Urinary bladder (tissue), 4 donors: ENCODE measurements around the gene NECTIN1. TPM values are rescaled to one million over a fixed set of nuclear protein-coding genes. Genes with fewer than 3 reads are reported as not detected.
"Not testable (repeated sequence)": the region's sequence is repeated elsewhere in the genome, so short reads cannot be mapped to it uniquely, and the experiment has no call there.

Source experiments
- DNase-seq: peaks from one replicate; pipeline ENCODE4 v3.0.0-alpha.2; 2015; ENCODE audit errors: extremely low spot score
- H3K27ac ChIP-seq: one replicate; pipeline ENCODE4 v1.5.1; 2013; ENCODE audit warnings: low read depth, mild to moderate bottlenecking, moderate library complexity
- H3K36me3 ChIP-seq: one replicate; pipeline ENCODE4 v1.6.1; 2013; ENCODE audit warnings: mild to moderate bottlenecking, moderate library complexity; ENCODE audit not compliant: insufficient read depth
- H3K4me1 ChIP-seq: one replicate; pipeline ENCODE4 v1.6.1; 2013; ENCODE audit warnings: mild to moderate bottlenecking, moderate library complexity; ENCODE audit not compliant: insufficient read depth
- H3K4me3 ChIP-seq: one replicate; pipeline ENCODE4 v1.5.1; 2013; ENCODE audit warnings: low read depth, low read length
- WGBS: extraction: QIAGEN DNeasy Blood & Tissue Kit; methylation state at CpG from one replicate; pipeline ENCODE4 v1.1.7; 2013; 5-methylcytosine and 5-hydroxymethylcytosine counted together
- polyA plus RNA-seq: library from polyadenylated mRNA; stranded (reverse); fragments of 200-250 nt; gene quantifications from one replicate; pipeline ENCODE4 v1.2.3, GENCODE V29; 2013
- total RNA-seq: library from RNA; depleted of rRNA; stranded (reverse); fragments of >200 nt; gene quantifications from one replicate; pipeline ENCODE4 v1.2.3, GENCODE V29; 2014
- donor health status: healthy with polysubstance abuse.
- donor health status: healthy.

NECTIN1 gene
- total and polyA plus RNA-seq, 2 donors, result 17.6 to 18.1 TPM

DNA sequence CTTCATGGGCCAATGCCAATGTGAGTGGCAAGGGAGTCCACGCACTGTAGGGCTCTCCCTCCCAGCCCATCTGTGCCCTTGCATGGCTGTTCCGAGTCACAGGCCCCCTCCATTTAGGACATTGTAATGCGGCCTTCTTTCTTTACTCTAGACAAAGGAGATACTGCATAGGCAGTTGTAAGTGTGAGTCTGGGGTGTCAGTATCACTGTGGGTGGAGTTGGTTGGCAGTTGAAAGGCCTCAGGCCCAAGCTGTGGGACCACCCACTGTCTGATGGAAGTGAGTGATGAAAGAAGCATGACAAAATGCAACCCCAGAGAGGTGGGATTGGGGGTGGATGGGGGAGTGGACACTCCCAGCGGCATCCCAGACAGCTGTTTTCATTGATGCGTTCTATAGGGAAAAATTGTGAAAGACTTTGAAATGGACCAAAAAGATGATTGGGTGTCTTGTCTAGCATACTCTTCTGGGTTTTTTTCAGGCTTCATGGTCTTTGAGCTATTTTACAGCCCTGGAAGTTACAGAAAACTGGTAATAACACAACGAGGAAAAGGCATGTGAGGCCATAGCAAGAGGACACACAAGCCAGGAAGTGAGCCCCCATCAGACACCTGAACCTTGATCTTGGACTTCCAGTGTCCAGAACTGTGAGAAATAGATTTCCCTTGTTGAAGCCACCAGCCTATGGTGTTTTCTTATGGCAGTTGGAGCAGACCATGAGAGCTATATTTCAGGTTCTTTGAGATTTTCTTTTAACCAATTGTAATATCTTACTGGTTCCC is 114.6 kb downstream of the NECTIN1 start:
- H3K36me3 ChIP-seq, result no peaks in the 10 kb centered on the region
- no peak for DNase-seq
- WGBS, result 87% methylated on average over 6 of the region's 6 CpGs
- H3K27ac ChIP-seq, result no peak overlapping the region
- H3K4me3 ChIP-seq, result no peak overlapping the region
- no peaks in the 10 kb centered on the region for H3K4me1 ChIP-seq

GRCh38 chr11:119612814-119613213 is 116.2 kb downstream of the NECTIN1 start:
- H3K4me1 ChIP-seq, result no peaks in the 10 kb centered on the region
- WGBS, result 68% methylated on average over 6 of the region's 6 CpGs
- no peak overlapping the region for H3K4me3 ChIP-seq
- no peak overlapping the region for H3K27ac ChIP-seq
- no peak for DNase-seq
- no peaks in the 10 kb centered on the region for H3K36me3 ChIP-seq

DNA sequence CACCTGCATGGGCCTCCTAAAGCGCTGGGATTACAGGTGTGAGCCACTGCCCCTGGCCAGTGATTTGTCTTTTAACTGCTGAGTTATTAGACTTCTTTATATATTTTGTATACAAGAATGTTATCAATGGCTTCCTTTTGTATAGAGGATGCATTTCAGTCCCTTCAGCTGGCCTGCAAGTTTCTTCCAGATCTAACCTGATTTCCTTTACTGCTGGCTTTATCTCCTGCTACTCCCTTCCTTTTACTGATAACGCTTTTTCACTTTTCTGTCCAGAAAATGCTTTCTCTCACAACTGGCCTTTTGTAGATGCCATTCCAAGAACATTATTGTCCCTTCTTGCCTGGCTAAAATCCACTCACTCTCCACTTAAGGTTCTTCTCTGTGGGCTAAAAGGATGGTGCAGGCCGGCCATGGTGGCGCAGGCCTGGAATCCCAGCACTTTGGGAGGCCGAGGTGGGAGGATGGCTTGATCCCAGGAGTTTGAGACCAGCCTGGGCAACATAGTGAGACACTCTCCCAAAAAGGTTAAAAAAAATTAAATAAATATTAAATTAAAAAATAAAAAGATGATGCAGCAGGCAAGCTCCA is 118.1 kb downstream of the NECTIN1 start:
- 95% methylated on average over 5 of the region's 5 CpGs for whole genome bisulfite sequencing
- DNase-seq, result no peak

DNA sequence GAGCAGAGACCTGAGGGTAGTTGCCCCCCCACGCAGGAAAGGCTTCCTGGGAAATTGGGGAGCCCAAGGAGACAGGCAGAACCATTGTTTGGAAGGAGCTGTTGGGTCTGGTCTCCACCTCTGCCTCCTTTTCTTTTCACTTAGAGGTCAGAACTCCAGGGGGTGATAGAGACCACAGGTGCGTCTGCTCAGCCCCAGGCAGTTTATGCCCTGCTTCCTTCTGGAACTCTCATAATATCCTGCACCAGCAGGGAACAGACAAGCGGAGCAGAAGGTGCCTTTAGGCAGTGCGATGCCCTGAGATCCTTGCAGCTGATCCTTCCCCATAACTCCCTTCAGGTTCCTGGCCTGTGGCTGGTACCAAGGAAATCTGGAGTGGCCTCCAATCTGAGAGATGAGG is 120.2 kb downstream of the NECTIN1 start:
- 60% methylated on average over 4 of the region's 4 CpGs for WGBS
- H3K4me1 ChIP-seq, result no peaks in the 10 kb centered on the region

More for the DNA sequence above, 118.1 kb downstream of the NECTIN1 start:
- Histone ChIP-seq H3K4me3 (no peak overlapping the region), H3K36me3 (no peaks in the 10 kb centered on the region), H3K4me1 (no peaks in the 10 kb centered on the region), H3K27ac (no peak overlapping the region)

DNA sequence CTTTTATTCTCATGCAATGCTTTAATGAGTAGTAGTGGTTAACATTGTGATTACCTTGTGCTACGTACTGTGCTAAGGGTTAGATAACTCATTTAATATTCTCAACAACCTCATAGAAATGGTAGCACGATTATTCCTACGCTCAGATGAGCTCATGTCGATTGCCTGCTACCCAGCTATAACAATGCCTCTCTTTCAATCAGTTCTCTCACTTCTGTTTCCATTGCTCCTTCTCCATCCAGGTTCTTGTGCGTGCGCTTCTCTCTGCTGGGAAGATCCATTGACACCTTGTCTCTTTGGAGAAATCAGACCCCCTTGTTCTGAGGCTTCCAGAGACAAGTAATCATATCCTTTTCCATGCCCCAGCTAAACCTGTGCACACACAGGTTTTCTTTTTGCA is 120.8 kb downstream of the NECTIN1 start:
- no peak for DNase-seq
- 73% methylated on average over 6 of the region's 6 CpGs for whole genome bisulfite sequencing

More for the DNA sequence above, 120.2 kb downstream of the NECTIN1 start:
- Histone ChIP-seq H3K4me3 (no peak overlapping the region), H3K36me3 (no peaks in the 10 kb centered on the region), H3K27ac (no peak overlapping the region)
- DNase-seq, result no peak

DNA sequence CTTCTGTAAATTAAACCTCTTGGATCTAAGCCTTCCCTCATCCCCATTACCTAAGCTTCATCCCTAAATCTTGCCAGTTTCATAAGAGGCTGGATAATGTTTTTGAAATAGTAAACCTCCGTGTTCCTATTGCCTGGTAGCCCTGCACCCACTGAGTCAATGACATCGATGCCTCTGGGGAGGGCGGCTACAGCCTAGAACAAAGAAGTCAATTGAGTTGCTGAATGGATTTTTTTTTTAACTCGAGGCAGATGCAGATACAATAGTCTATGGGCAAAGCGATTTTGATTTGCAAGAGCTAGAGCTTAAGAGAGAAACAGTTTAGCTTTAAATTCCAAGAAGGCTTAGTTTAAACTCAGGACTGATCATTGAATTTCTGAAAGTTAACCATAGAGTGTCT is 121.3 kb downstream of the NECTIN1 start:
- no peak for DNase-seq
- Histone ChIP-seq H3K4me3 (no peak overlapping the region), H3K27ac (no peak overlapping the region), H3K36me3 (no peaks in the 10 kb centered on the region), H3K4me1 (no peaks in the 10 kb centered on the region)
- WGBS, result 34% methylated on average over 5 of the region's 5 CpGs

More for the DNA sequence above, 120.8 kb downstream of the NECTIN1 start:
- Histone ChIP-seq H3K4me1 (no peaks in the 10 kb centered on the region), H3K4me3 (no peak overlapping the region), H3K36me3 (no peaks in the 10 kb centered on the region), H3K27ac (no peak overlapping the region)

DNA sequence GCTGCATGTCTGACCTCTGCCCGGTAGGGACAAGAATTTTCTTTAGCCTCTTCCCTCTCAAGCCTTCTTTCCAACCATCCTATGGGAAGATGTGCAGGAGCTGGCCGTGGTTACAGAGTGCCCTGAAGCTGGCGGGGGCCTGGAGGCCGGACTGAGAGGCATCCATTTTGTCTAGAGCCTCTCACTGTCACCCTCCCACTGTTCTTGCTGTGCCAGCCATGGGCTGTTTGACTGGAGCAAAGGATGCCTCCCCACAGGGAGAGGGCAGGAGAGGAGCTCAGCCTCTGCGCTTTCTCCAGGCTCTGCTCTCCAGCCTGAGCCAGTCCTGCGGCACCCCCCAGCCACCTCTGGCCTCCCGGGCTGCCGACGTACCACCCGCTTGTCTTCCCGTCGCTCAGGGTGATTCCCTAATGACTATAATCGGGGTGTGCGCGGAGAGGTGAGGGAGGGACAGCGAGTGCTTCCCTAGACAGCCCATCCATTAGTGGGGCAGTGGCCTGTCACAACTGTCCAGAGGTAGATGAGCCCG is 123.8 kb downstream of the NECTIN1 start:
- 73% methylated on average over 17 of the region's 17 CpGs for WGBS

GRCh38 chr11:119602745-119603373 is 126.1 kb downstream of the NECTIN1 start:
- WGBS, result 78% methylated on average over 28 of the region's 28 CpGs
- Histone ChIP-seq H3K4me3 (no peak overlapping the region), H3K4me1 (no peaks in the 10 kb centered on the region), H3K27ac (no peak overlapping the region), H3K36me3 (no peaks in the 10 kb centered on the region)
- DNase-seq, result no peak

More for the DNA sequence above, 123.8 kb downstream of the NECTIN1 start:
- H3K4me3 ChIP-seq, result no peak overlapping the region
- no peaks in the 10 kb centered on the region for H3K4me1 ChIP-seq
- H3K27ac ChIP-seq, result no peak overlapping the region
- H3K36me3 ChIP-seq, result no peaks in the 10 kb centered on the region
- no peak for DNase-seq

DNA sequence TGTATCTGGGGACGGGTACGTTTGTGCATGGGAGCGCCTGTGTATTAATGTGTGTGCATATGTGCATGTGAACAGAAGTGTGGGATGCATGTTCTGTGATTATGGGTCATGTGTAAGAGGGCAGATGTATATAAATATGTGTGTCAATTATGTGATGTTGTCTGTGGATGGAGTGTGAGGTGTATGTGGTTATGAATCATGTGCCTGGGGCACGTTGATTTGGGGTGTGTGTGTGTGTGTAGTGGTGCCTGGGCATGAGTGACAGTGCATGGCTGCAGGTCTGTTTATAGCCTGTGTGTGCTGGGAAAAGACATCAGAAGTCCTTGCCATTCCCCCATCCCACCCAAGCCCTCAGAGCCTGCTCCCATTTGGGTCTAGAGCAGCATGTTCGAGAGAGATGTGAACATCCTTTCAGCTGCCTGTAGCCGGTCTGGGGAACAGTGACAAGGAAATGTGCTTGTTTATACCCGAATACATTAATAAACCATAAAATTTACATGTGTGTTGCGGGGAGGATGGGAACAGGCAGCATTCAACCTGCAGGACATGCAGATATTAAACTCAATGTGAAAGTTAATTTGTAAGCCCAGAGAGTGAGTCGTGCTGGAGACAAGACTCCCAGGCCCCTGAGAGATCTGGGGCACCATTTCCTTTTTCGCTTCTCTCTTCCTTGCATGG is 129.0 kb downstream of the NECTIN1 start:
- no peaks in the 10 kb centered on the region for H3K36me3 ChIP-seq
- DNase-seq, result no peak
- no peak overlapping the region for H3K4me3 ChIP-seq
- 76% methylated on average over 10 of the region's 10 CpGs for WGBS
- no peaks in the 10 kb centered on the region for H3K4me1 ChIP-seq
- H3K27ac ChIP-seq, result no peak overlapping the region

GRCh38 chr11:119595941-119596340 is 133.1 kb downstream of the NECTIN1 start:
- H3K36me3 ChIP-seq, H3K27ac ChIP-seq, H3K4me1 ChIP-seq, DNase-seq, H3K4me3 ChIP-seq: not testable (repeated sequence)
- 65% methylated on average over 2 of the region's 2 CpGs for WGBS

DNA sequence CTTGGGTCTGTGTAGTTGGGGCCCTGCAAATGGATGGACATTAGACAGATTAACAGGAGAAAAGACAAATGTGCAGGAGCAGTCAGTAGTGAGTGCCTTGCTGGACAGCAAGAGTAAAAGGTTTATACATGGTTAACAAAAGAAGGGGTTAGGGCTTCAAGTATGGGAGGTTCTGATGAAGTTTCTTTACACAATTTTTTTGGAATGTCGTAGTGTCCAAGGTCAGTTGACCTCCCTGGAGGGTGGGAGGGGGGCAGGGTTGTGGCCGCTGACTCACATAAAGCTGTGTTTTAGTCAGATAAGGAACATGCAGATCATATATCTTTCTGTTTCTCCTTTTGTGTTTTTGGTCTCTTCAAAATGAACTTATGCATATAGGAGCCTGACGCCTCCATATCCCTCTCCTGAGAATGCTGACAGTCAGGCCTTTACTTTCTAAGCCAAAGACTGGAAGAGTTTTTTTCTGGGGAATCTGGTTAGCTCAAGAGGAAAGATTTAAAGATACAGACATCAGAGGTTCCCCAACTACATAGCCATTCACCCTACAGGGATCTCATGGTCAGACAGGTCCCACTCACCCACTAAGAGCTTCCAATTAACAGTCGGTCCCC is 134.3 kb downstream of the NECTIN1 start:
- H3K4me1 ChIP-seq, result no peaks in the 10 kb centered on the region
- no peak for DNase-seq
- no peak overlapping the region for H3K4me3 ChIP-seq
- H3K36me3 ChIP-seq, result no peaks in the 10 kb centered on the region
- H3K27ac ChIP-seq, result no peak overlapping the region
- WGBS, result 55% methylated on average over 4 of the region's 4 CpGs

DNA sequence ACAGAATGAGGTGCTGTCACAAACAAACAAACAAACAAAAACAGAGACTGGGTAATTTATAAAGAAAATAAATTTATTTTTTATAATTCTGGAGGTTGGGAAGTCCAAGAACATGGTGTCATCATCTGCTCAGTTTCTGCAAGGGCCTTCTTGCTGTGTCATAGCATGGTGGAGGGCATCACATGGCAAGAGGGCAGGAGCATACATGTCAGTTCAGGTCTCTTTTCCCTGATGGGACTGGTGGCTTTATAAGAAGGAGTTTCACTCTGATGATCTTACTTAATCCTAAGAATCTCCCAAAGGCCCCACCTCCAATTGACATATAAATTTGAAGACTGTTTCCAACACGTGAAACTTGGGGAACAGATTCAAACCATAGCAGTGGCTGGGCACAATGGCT is 135.7 kb downstream of the NECTIN1 start:
- H3K36me3 ChIP-seq, result no peaks in the 10 kb centered on the region
- no peak overlapping the region for H3K4me3 ChIP-seq
- WGBS, result 72% methylated on average over 1 of the region's 1 CpG
- H3K4me1 ChIP-seq, result no peaks in the 10 kb centered on the region
- no peak for DNase-seq
- H3K27ac ChIP-seq, result no peak overlapping the region

DNA sequence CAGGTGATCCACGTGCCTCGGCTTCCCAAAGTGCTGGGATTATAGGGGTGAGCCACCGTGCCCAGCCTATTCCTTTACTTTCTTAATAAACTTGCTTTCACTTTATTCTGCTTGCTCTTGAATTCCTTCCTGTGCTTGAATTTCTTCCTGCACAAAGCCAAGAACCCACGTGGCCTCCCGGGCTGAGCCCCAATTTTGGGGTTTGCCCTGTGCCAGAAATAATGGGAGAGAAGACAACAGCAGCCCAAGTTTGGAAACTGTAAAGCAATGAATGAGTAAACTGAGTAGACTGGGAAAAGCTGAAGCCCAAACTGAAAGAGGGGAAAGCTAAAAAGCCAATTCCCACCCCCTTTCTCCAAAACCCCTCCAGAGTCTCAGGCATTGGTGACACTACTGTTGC is 136.4 kb downstream of the NECTIN1 start:
- Histone ChIP-seq H3K36me3 (no peaks in the 10 kb centered on the region), H3K4me1 (no peaks in the 10 kb centered on the region), H3K27ac (no peak overlapping the region), H3K4me3 (no peak overlapping the region)
- DNase-seq, result no peak
- 55% methylated on average over 5 of the region's 5 CpGs for WGBS
